GM23338 (cell line): ENCODE data around the gene UBALD1. TPM values are rescaled to one million over a fixed set of nuclear protein-coding genes. Genes with fewer than 3 reads are reported as not detected.

Experiments
- ATAC-seq: fragments of 200-7000 bp; cut with Tn5 transposase; 3 replicates; pipeline ENCODE4 v1.9.1; 2020
- DNase-seq: peaks from one replicate; pipeline ENCODE4 v3.0.0-alpha.2; 2015; ENCODE audit warnings: low spot score
- H2AFZ ChIP-seq: fragments of 200-600 bp; sonication (generic); 2 replicates; pipeline ENCODE4 v1.8.0; 2016; ENCODE audit warnings: antibody characterized with exemption, mild to moderate bottlenecking, moderate library complexity
- H3F3A ChIP-seq: fragments of 200-600 bp; sonication (generic); replicated peaks from 2 replicates; pipeline ENCODE4 v1.8.0; 2017; ENCODE audit warnings: antibody characterized with exemption, mixed run types, low read depth
- H3K27ac ChIP-seq: fragments of 200-600 bp; sonication (generic); 2 replicates; pipeline ENCODE4 v1.6.1; 2016; ENCODE audit warnings: low read depth
- H3K27me3 ChIP-seq: fragments of 200-600 bp; sonication (generic); 2 replicates; pipeline ENCODE4 v1.8.0; 2016; ENCODE audit warnings: mild to moderate bottlenecking, mixed run types, moderate library complexity; ENCODE audit not compliant: insufficient read depth
- H3K36me3 ChIP-seq: fragments of 200-600 bp; sonication (generic); 2 replicates; pipeline ENCODE4 v1.8.0; 2016; ENCODE audit warnings: mild to moderate bottlenecking; ENCODE audit not compliant: insufficient read depth
- H3K4me1 ChIP-seq: fragments of 200-600 bp; sonication (generic); 2 replicates; pipeline ENCODE4 v1.8.0; 2016; ENCODE audit warnings: mild to moderate bottlenecking, moderate library complexity; ENCODE audit not compliant: insufficient read depth
- H3K4me2 ChIP-seq: fragments of 200-600 bp; sonication (generic); 2 replicates; pipeline ENCODE4 v1.7.1; 2017; ENCODE audit warnings: mixed run types
- H3K4me3 ChIP-seq: fragments of 200-600 bp; sonication (generic); 2 replicates; pipeline ENCODE4 v1.6.1; 2016; ENCODE audit warnings: mixed run types
- H3K79me2 ChIP-seq: fragments of 200-600 bp; sonication (generic); replicated peaks from 2 replicates; pipeline ENCODE4 v1.8.0; 2017; ENCODE audit warnings: mild to moderate bottlenecking; ENCODE audit not compliant: insufficient read depth
- H3K9me2 ChIP-seq: fragments of 200-600 bp; sonication (generic); 2 replicates; pipeline ENCODE4 v1.8.0; 2017; ENCODE audit not compliant: insufficient read depth
- H4K20me1 ChIP-seq: fragments of 200-600 bp; sonication (generic); replicated peaks from 2 replicates; pipeline ENCODE4 v1.8.0; 2017; ENCODE audit warnings: mild to moderate bottlenecking; ENCODE audit not compliant: insufficient read depth
- H3K27ac Mint-ChIP-seq: 2 replicates; pipeline ENCODE4 v1.8.0; 2020; ENCODE audit warnings: inconsistent platforms, mild to moderate bottlenecking, moderate library complexity, mixed read lengths
- H3K27me3 Mint-ChIP-seq: 3 replicates; pipeline ENCODE4 v1.8.0; 2022; ENCODE audit warnings: low read depth, mild to moderate bottlenecking, moderate library complexity, mixed read lengths, inconsistent platforms; ENCODE audit not compliant: insufficient read depth, poor library complexity
- H3K36me3 Mint-ChIP-seq: 3 replicates; pipeline ENCODE4 v1.8.0; 2021; ENCODE audit warnings: low read depth, mild to moderate bottlenecking, inconsistent platforms, moderate library complexity, mixed read lengths
- H3K4me1 Mint-ChIP-seq: 3 replicates; pipeline ENCODE4 v1.8.0; 2020; ENCODE audit warnings: mild to moderate bottlenecking, inconsistent platforms, mixed read lengths
- H3K4me3 Mint-ChIP-seq: 3 replicates; pipeline ENCODE4 v1.8.0; 2021; ENCODE audit warnings: moderate library complexity, mild to moderate bottlenecking, inconsistent platforms, mixed read lengths
- H3K9me3 Mint-ChIP-seq: 3 replicates; pipeline ENCODE4 v1.8.0; 2020; ENCODE audit warnings: moderate library complexity, mild to moderate bottlenecking, inconsistent platforms, mixed read lengths
- CREB1 ChIP-seq: fragments of 250-450 bp; sonication (Bioruptor Pico); IDR thresholded peaks from 2 replicates; pipeline ENCODE4 v1.5.0; 2020; ENCODE audit warnings: low read depth, mild to moderate bottlenecking, moderate library complexity
- EZH2 ChIP-seq: fragments of 200-600 bp; sonication (generic); IDR thresholded peaks from one replicate; pipeline ENCODE4 v1.8.0; 2017; ENCODE audit warnings: antibody characterized with exemption, mild to moderate bottlenecking, low read depth; ENCODE audit not compliant: unreplicated experiment
- EZH2phosphoT487 ChIP-seq: fragments of 200-600 bp; sonication (generic); IDR thresholded peaks from one replicate; pipeline ENCODE4 v1.8.1; 2018; ENCODE audit warnings: antibody characterized with exemption; ENCODE audit not compliant: unreplicated experiment
- JUNB ChIP-seq: IDR thresholded peaks from one replicate; pipeline ENCODE4 v1.6.1; 2016; ENCODE audit warnings: antibody characterized with exemption; ENCODE audit not compliant: unreplicated experiment
- NANOG ChIP-seq: IDR thresholded peaks from 2 replicates; pipeline ENCODE4 v1.6.1; 2016; ENCODE audit warnings: antibody characterized with exemption, borderline replicate concordance
- POLR2AphosphoS5 ChIP-seq: IDR thresholded peaks from 2 replicates; pipeline ENCODE4 v1.6.1; 2016; ENCODE audit warnings: antibody characterized with exemption, low read depth
- STAT1 ChIP-seq: IDR thresholded peaks from one replicate; pipeline ENCODE4 v1.6.1; 2016; ENCODE audit warnings: antibody characterized with exemption; ENCODE audit not compliant: unreplicated experiment
- ZNF114 ChIP-seq: fragments of 250-450 bp; sonication (Bioruptor Pico); IDR thresholded peaks from 2 replicates; pipeline ENCODE4 v1.5.0; 2020; ENCODE audit warnings: mild to moderate bottlenecking, moderate library complexity
- ZNF331 ChIP-seq: fragments of 250-450 bp; sonication (Bioruptor Pico); IDR thresholded peaks from 2 replicates; pipeline ENCODE4 v1.5.0; 2020; ENCODE audit warnings: low read depth, mild to moderate bottlenecking, moderate library complexity
- polyA plus RNA-seq: library from polyadenylated mRNA; unstranded; fragments of >200 nt; fragmentation: Nextera tagmentation; extraction: Ambion mirVana; gene quantifications from 2 replicates; pipeline ENCODE4 v1.2.1, GENCODE V29; 2016
- total RNA-seq: library from RNA; depleted of rRNA; stranded (reverse); fragments of >200 nt; shearing (Covaris generic); gene quantifications from 2 replicates; pipeline ENCODE4 v1.2.3, GENCODE V29; 2014
- TF ChIP-seq, protein P1 (sequence below): fragments of 250-450 bp; sonication (Bioruptor Pico); IDR thresholded peaks from 2 replicates; pipeline ENCODE4 v1.5.0; 2020; ENCODE audit warnings: mild to moderate bottlenecking, moderate library complexity
- TF ChIP-seq, protein P2 (sequence below): IDR thresholded peaks from one replicate; pipeline ENCODE4 v1.6.1; 2018; ENCODE audit warnings: antibody characterized with exemption; ENCODE audit not compliant: unreplicated experiment
- TF ChIP-seq, protein P3 (sequence below): IDR thresholded peaks from 2 replicates; pipeline ENCODE4 v1.6.1; 2016; ENCODE audit warnings: antibody characterized with exemption
- TF ChIP-seq, protein P4 (sequence below), 2 experiments: fragments of 200-600 bp in 1 of 2; sonication (generic) in 1 of 2; conservative IDR thresholded peaks; 2 replicates each; pipeline versions ENCODE4 v1.5.1 to v1.6.1; 2016 to 2017; ENCODE audit warnings: antibody characterized with exemption in 2 of 2, low read depth in 2 of 2, mild to moderate bottlenecking in 2 of 2, moderate library complexity in 1 of 2

The UBALD1 gene
- total and polyA plus RNA-seq, 2 experiments from 2014 or later = 20.7 to 32.8 TPM

DNA sequence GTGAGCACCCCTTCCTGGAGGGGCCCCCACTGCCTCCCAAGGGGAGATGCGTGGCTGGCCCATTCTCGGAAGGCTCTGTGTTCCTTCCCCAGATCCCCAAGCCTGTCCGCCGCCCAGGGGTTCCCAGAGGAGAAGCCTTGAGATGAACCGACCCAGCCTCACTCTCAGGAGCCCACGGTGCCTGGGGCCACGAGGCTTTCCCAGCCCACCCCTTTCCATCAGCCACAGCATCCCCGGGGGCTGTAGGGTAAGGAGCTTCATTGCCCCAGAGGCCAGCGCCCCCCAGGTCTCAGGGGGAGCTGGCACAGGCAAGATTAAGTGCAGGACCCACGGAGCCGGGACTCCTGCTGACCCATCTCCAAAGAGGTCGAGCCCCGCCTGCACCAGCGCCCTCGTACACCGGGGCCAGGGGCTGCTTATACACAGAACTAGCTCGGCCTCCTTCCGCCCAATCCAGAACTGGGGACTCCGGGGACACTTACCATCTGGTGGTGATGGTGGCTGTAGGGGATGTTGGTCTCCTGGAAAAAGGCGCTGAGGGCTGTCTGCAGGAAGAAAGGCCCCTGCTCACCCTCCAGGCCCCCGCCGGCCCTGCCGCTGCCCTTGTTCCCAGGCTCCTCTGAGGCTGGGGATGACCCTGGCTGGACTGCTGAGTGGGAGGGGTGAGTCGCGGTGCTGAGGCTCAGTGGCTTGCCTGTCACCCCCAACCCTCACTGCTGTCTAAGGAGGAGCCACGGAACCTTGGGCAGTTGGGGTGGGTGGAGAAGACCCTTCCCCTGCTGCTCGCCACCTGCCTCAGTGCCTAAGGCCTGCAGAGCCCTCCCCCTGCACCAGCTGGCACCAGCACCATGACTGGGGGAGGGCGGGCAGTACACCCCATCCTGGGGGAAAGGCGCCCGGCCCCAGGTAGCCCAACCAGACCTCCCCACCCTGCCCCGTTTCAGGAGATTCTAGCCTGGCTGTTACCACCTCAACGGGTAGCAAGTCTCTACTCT, 4.4 kb downstream of the UBALD1 start:
- Histone ChIP-seq H3K4me3 (no peak overlapping the region), H3K4me1 (peaks cover 26% of the 10 kb centered on the region), H3K27ac (no peak overlapping the region), H3F3A (peaks cover 15% of the 10 kb centered on the region), H3K36me3 (no peaks in the 10 kb centered on the region), H2AFZ (no peak overlapping the region), H3K27me3 (no peaks in the 10 kb centered on the region), H3K4me2 (no peak overlapping the region), H3K9me2 (no peaks in the 10 kb centered on the region), H4K20me1 (peaks cover 7% of the 10 kb centered on the region), H3K79me2 (peaks cover 42% of the 10 kb centered on the region)
- Mint-ChIP-seq H3K27ac (no peak overlapping the region), H3K4me1 (peaks cover 16% of the 10 kb centered on the region), H3K4me3 (no peak overlapping the region), H3K36me3 (peaks cover 12% of the 10 kb centered on the region), H3K9me3 (no peaks in the 10 kb centered on the region; the same call in 2 of the 3 replicates), H3K27me3 (peaks cover 21% of the 10 kb centered on the region)
- no peak for DNase-seq
- ATAC-seq = no peak
- TF ChIP-seq STAT1 (no peak), ZNF331 (no peak), ZNF114 (no peak), CREB1 (CRISPR knock-in tag) (no peak), EZH2 (no peak), NANOG (no peak), EZH2phosphoT487 (no peak), POLR2AphosphoS5 (no peak), JUNB (no peak)
- TF ChIP-seq, protein P1, sequence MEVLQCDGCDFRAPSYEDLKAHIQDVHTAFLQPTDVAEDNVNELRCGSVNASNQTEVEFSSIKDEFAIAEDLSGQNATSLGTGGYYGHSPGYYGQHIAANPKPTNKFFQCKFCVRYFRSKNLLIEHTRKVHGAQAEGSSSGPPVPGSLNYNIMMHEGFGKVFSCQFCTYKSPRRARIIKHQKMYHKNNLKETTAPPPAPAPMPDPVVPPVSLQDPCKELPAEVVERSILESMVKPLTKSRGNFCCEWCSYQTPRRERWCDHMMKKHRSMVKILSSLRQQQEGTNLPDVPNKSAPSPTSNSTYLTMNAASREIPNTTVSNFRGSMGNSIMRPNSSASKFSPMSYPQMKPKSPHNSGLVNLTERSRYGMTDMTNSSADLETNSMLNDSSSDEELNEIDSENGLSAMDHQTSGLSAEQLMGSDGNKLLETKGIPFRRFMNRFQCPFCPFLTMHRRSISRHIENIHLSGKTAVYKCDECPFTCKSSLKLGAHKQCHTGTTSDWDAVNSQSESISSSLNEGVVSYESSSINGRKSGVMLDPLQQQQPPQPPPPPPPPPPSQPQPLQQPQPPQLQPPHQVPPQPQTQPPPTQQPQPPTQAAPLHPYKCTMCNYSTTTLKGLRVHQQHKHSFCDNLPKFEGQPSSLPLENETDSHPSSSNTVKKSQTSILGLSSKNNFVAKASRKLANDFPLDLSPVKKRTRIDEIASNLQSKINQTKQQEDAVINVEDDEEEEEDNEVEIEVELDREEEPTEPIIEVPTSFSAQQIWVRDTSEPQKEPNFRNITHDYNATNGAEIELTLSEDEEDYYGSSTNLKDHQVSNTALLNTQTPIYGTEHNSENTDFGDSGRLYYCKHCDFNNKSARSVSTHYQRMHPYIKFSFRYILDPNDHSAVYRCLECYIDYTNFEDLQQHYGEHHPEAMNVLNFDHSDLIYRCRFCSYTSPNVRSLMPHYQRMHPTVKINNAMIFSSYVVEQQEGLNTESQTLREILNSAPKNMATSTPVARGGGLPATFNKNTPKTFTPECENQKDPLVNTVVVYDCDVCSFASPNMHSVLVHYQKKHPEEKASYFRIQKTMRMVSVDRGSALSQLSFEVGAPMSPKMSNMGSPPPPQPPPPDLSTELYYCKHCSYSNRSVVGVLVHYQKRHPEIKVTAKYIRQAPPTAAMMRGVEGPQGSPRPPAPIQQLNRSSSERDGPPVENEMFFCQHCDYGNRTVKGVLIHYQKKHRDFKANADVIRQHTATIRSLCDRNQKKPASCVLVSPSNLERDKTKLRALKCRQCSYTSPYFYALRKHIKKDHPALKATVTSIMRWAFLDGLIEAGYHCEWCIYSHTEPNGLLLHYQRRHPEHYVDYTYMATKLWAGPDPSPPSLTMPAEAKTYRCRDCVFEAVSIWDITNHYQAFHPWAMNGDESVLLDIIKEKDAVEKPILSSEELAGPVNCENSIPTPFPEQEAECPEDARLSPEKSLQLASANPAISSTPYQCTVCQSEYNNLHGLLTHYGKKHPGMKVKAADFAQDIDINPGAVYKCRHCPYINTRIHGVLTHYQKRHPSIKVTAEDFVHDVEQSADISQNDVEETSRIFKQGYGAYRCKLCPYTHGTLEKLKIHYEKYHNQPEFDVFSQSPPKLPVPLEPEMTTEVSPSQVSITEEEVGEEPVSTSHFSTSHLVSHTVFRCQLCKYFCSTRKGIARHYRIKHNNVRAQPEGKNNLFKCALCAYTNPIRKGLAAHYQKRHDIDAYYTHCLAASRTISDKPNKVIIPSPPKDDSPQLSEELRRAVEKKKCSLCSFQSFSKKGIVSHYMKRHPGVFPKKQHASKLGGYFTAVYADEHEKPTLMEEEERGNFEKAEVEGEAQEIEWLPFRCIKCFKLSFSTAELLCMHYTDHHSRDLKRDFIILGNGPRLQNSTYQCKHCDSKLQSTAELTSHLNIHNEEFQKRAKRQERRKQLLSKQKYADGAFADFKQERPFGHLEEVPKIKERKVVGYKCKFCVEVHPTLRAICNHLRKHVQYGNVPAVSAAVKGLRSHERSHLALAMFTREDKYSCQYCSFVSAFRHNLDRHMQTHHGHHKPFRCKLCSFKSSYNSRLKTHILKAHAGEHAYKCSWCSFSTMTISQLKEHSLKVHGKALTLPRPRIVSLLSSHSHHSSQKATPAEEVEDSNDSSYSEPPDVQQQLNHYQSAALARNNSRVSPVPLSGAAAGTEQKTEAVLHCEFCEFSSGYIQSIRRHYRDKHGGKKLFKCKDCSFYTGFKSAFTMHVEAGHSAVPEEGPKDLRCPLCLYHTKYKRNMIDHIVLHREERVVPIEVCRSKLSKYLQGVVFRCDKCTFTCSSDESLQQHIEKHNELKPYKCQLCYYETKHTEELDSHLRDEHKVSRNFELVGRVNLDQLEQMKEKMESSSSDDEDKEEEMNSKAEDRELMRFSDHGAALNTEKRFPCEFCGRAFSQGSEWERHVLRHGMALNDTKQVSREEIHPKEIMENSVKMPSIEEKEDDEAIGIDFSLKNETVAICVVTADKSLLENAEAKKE (CRISPR knock-in tag) = no peak
- TF ChIP-seq, protein P2, sequence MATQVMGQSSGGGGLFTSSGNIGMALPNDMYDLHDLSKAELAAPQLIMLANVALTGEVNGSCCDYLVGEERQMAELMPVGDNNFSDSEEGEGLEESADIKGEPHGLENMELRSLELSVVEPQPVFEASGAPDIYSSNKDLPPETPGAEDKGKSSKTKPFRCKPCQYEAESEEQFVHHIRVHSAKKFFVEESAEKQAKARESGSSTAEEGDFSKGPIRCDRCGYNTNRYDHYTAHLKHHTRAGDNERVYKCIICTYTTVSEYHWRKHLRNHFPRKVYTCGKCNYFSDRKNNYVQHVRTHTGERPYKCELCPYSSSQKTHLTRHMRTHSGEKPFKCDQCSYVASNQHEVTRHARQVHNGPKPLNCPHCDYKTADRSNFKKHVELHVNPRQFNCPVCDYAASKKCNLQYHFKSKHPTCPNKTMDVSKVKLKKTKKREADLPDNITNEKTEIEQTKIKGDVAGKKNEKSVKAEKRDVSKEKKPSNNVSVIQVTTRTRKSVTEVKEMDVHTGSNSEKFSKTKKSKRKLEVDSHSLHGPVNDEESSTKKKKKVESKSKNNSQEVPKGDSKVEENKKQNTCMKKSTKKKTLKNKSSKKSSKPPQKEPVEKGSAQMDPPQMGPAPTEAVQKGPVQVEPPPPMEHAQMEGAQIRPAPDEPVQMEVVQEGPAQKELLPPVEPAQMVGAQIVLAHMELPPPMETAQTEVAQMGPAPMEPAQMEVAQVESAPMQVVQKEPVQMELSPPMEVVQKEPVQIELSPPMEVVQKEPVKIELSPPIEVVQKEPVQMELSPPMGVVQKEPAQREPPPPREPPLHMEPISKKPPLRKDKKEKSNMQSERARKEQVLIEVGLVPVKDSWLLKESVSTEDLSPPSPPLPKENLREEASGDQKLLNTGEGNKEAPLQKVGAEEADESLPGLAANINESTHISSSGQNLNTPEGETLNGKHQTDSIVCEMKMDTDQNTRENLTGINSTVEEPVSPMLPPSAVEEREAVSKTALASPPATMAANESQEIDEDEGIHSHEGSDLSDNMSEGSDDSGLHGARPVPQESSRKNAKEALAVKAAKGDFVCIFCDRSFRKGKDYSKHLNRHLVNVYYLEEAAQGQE = no peak
- TF ChIP-seq, protein P3, sequence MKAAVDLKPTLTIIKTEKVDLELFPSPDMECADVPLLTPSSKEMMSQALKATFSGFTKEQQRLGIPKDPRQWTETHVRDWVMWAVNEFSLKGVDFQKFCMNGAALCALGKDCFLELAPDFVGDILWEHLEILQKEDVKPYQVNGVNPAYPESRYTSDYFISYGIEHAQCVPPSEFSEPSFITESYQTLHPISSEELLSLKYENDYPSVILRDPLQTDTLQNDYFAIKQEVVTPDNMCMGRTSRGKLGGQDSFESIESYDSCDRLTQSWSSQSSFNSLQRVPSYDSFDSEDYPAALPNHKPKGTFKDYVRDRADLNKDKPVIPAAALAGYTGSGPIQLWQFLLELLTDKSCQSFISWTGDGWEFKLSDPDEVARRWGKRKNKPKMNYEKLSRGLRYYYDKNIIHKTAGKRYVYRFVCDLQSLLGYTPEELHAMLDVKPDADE = no peak
- TF ChIP-seq, protein P4, sequence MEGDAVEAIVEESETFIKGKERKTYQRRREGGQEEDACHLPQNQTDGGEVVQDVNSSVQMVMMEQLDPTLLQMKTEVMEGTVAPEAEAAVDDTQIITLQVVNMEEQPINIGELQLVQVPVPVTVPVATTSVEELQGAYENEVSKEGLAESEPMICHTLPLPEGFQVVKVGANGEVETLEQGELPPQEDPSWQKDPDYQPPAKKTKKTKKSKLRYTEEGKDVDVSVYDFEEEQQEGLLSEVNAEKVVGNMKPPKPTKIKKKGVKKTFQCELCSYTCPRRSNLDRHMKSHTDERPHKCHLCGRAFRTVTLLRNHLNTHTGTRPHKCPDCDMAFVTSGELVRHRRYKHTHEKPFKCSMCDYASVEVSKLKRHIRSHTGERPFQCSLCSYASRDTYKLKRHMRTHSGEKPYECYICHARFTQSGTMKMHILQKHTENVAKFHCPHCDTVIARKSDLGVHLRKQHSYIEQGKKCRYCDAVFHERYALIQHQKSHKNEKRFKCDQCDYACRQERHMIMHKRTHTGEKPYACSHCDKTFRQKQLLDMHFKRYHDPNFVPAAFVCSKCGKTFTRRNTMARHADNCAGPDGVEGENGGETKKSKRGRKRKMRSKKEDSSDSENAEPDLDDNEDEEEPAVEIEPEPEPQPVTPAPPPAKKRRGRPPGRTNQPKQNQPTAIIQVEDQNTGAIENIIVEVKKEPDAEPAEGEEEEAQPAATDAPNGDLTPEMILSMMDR (conservative IDR thresholded peaks at IDR 0.05; ENCODE audit: low read depth in 2 of 2) = no peak
